ENCODE results near the gene WASHC4. TPM values are rescaled to one million over a fixed set of nuclear protein-coding genes. Genes with fewer than 3 reads are reported as not detected.

The WASHC4 gene
- total and polyA plus RNA-seq, 2 experiments from 2014 or later: 75.7 to 83.0 TPM

- DNase-seq (ENCODE audit: low spot score) (no peak), ATAC-seq (no peak)
- Mint-ChIP-seq H3K4me3 (no peak overlapping the region), H3K4me1 (peaks cover 3% of the 10 kb centered on the region; the same call in 1 of the 3 replicates), H3K36me3 (ENCODE audit: low read depth) (peaks cover 58% of the 10 kb centered on the region), H3K9me3 (no peaks in the 10 kb centered on the region), H3K27ac (no peak overlapping the region), H3K27me3 (ENCODE audit: insufficient read depth, low read depth, poor library complexity) (peaks cover 1% of the 10 kb centered on the region)
- H3K4me1 ChIP-seq (ENCODE audit: insufficient read depth): no peaks in the 10 kb centered on the region
- no peaks in the 10 kb centered on the region; the same call in 1 of the 2 replicates for H4K20me1 ChIP-seq (replicated peaks; ENCODE audit: insufficient read depth)
- TF ChIP-seq CTCF (conservative IDR thresholded peaks at IDR 0.05; ENCODE audit: low read depth in 2 of 2) (no peak), POLR2AphosphoS5 (IDR thresholded peaks at IDR 0.05; ENCODE audit: low read depth) (no peak), EZH2phosphoT487 (IDR thresholded peaks at IDR 0.05; ENCODE audit: unreplicated experiment) (no peak)
- TF ChIP-seq, protein P1, sequence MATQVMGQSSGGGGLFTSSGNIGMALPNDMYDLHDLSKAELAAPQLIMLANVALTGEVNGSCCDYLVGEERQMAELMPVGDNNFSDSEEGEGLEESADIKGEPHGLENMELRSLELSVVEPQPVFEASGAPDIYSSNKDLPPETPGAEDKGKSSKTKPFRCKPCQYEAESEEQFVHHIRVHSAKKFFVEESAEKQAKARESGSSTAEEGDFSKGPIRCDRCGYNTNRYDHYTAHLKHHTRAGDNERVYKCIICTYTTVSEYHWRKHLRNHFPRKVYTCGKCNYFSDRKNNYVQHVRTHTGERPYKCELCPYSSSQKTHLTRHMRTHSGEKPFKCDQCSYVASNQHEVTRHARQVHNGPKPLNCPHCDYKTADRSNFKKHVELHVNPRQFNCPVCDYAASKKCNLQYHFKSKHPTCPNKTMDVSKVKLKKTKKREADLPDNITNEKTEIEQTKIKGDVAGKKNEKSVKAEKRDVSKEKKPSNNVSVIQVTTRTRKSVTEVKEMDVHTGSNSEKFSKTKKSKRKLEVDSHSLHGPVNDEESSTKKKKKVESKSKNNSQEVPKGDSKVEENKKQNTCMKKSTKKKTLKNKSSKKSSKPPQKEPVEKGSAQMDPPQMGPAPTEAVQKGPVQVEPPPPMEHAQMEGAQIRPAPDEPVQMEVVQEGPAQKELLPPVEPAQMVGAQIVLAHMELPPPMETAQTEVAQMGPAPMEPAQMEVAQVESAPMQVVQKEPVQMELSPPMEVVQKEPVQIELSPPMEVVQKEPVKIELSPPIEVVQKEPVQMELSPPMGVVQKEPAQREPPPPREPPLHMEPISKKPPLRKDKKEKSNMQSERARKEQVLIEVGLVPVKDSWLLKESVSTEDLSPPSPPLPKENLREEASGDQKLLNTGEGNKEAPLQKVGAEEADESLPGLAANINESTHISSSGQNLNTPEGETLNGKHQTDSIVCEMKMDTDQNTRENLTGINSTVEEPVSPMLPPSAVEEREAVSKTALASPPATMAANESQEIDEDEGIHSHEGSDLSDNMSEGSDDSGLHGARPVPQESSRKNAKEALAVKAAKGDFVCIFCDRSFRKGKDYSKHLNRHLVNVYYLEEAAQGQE (IDR thresholded peaks at IDR 0.05; ENCODE audit: unreplicated experiment): no peak
- no peak overlapping the region for H2AFZ ChIP-seq
- H3K27ac ChIP-seq (ENCODE audit: low read depth): no peak overlapping the region
- peaks cover 26% of the 10 kb centered on the region for H3K36me3 ChIP-seq (ENCODE audit: insufficient read depth)
- no peak overlapping the region for H3K4me3 ChIP-seq
- no peaks in the 10 kb centered on the region for H3F3A ChIP-seq (replicated peaks; ENCODE audit: low read depth)
- no peak overlapping the region for H3K4me2 ChIP-seq
- no peaks in the 10 kb centered on the region for H3K27me3 ChIP-seq (ENCODE audit: insufficient read depth)
- no peaks in the 10 kb centered on the region for H3K9me2 ChIP-seq (ENCODE audit: insufficient read depth)
- H3K79me2 ChIP-seq (replicated peaks; ENCODE audit: insufficient read depth): no peaks in the 10 kb centered on the region
Measured at GRCh38 chr12:105142259-105142658, 34.7 kb downstream of the WASHC4 start.

GRCh38 chr12:105156260-105156659, 48.7 kb downstream of the WASHC4 start:
- Mint-ChIP-seq H3K36me3 (ENCODE audit: low read depth) (peaks cover 60% of the 10 kb centered on the region), H3K27me3 (ENCODE audit: insufficient read depth, low read depth, poor library complexity) (peaks cover 5% of the 10 kb centered on the region), H3K9me3 (no peaks in the 10 kb centered on the region), H3K4me3 (no peak overlapping the region), H3K27ac (no peak overlapping the region; the same call in 1 of the 2 replicates), H3K4me1 (peaks cover 16% of the 10 kb centered on the region; the same call in 2 of the 3 replicates)
- H2AFZ ChIP-seq: no peak overlapping the region
- no peaks in the 10 kb centered on the region for H3K79me2 ChIP-seq (replicated peaks; ENCODE audit: insufficient read depth)
- H3F3A ChIP-seq (replicated peaks; ENCODE audit: low read depth): no peaks in the 10 kb centered on the region
- no peak overlapping the region for H3K4me2 ChIP-seq
- no peak for TF ChIP-seq NANOG (IDR thresholded peaks at IDR 0.05; ENCODE audit: borderline replicate concordance)
- TF ChIP-seq, protein P1 (IDR thresholded peaks at IDR 0.05; ENCODE audit: unreplicated experiment): no peak
- no peaks in the 10 kb centered on the region for H3K27me3 ChIP-seq (ENCODE audit: insufficient read depth)
- no peak overlapping the region for H3K4me3 ChIP-seq
- no peak for DNase-seq (ENCODE audit: low spot score)
- peaks cover 15% of the 10 kb centered on the region for H3K4me1 ChIP-seq (ENCODE audit: insufficient read depth)
- no peak overlapping the region for H3K27ac ChIP-seq (ENCODE audit: low read depth)
- H3K36me3 ChIP-seq (ENCODE audit: insufficient read depth): peaks cover 39% of the 10 kb centered on the region
- H3K9me2 ChIP-seq (ENCODE audit: insufficient read depth): no peaks in the 10 kb centered on the region
- no peak for ATAC-seq
- H4K20me1 ChIP-seq (replicated peaks; ENCODE audit: insufficient read depth): no peaks in the 10 kb centered on the region

All from GM23338 (cell line).